ENCODE measurements around the gene PLA1A.
A peak's percentile ranks its signal among the peaks of the same experiment; 100 is the strongest.

PLA1A gene

DNA sequence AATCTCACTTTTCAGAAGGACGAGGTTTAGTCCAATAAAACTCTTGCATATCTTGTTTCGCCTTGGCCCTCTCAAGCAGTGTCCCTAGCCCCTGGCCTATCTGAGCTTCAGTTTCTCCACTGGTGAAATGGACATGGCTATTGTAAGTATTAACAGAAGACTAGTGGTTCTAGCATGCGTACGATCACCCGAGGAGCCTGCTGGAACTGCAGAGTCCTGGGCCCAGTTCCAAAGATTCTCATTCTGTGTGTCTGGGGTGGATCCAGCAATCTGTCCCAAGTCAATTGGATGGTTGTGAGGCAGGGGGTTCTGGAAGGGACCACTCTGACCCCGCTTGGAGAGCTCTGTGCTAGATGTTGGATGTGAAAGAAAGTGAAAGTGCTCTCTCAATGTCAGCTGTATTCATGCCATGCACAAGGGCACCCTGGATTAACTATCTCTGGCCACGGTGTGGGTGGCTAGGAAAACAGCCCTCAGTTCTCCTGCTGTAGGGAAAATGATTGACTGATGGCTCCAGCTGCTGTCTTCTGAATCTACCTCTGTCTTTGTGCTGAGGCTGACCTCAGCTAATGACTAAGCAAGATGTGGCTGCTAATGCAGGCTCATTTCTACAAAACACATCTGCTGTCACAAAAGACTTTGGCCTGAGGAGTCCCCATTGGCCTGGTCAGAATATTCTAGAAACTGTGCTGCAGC is 1.9 kb upstream of the PLA1A start:
- no peak overlapping the region for H3K4me3 ChIP-seq
- H3K4me1 ChIP-seq: peaks cover 0 to 35% (median 0%) of the 10 kb centered on the region in 10 experiments; a peak in 6 of 20 replicates
- no peak overlapping the region for H3K9ac ChIP-seq
- TF ChIP-seq Cebpa-rat (IDR thresholded peaks at IDR 0.05): no peak
- H3K9me3 ChIP-seq (replicated peaks in 1 of 11): peaks cover 3 to 12% (median 10%) of the 10 kb centered on the region in 11 experiments; a peak in 19 of 22 replicates
- H3K27ac ChIP-seq: no peak overlapping the region
- H4K20me1 ChIP-seq: no peaks in the 10 kb centered on the region
- no peaks in the 10 kb centered on the region for H3K27me3 ChIP-seq
- no peaks in the 10 kb centered on the region for H3K36me3 ChIP-seq
- peak overlapping the region in 5 of 11 experiments; percentile 3 to 71 (median 48); a peak in 6 of 22 replicates for H3K4me2 ChIP-seq

DNA sequence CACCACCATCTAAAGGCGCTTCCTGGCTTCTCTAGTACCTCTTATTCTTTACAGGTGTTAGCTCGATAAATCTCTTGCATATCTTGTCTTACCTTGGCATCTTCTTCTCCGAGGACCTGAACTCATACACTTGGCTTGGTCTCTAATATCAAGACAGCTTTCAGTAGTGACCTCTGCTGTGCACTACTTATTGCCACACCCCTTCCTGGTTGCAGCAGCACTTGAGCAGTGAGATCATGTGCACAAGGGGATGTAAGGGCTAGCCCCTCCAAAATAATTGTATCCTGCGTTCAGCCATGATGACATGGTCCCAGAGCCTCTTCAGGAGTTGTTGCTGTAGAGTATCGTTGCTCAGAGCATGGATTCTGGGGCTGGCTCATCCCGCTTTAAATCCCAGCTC is 1.3 kb upstream of the PLA1A start:
- H3K4me1 ChIP-seq: peaks cover 0 to 41% (median 0%) of the 10 kb centered on the region in 10 experiments; a peak in 6 of 20 replicates
- TF ChIP-seq Cebpa-rat (IDR thresholded peaks at IDR 0.05): no peak

GRCh38 chr3:119598410-119599098 is 869 bp downstream of the PLA1A start:
- H4K20me1 ChIP-seq: no peaks in the 10 kb centered on the region
- no peak for TF ChIP-seq Cebpa-rat (IDR thresholded peaks at IDR 0.05)
- no peaks in the 10 kb centered on the region for H3K9me3 ChIP-seq (replicated peaks in 1 of 11)
- peaks cover 0 to 53% (median 0%) of the 10 kb centered on the region in 10 experiments; a peak in 6 of 20 replicates for H3K4me1 ChIP-seq
- no peak overlapping the region for H3K9ac ChIP-seq
- H3K27me3 ChIP-seq: no peaks in the 10 kb centered on the region
- no peaks in the 10 kb centered on the region for H3K36me3 ChIP-seq
- H3K27ac ChIP-seq: no peak overlapping the region
- H3K4me3 ChIP-seq: no peak overlapping the region
- H3K4me2 ChIP-seq: no peak overlapping the region

More for the DNA sequence above, 1.3 kb upstream of the PLA1A start:
- no peaks in the 10 kb centered on the region for H4K20me1 ChIP-seq
- no peak overlapping the region for H3K9ac ChIP-seq
- no peak overlapping the region for H3K4me3 ChIP-seq
- H3K36me3 ChIP-seq: no peaks in the 10 kb centered on the region
- no peak overlapping the region for H3K27ac ChIP-seq
- peaks cover 0 to 6% (median 3%) of the 10 kb centered on the region in 11 experiments; a peak in 8 of 22 replicates for H3K9me3 ChIP-seq (replicated peaks in 1 of 11)
- no peaks in the 10 kb centered on the region for H3K27me3 ChIP-seq
- H3K4me2 ChIP-seq: peak overlapping the region in 4 of 11 experiments; percentile 6 to 71 (median 54); a peak in 6 of 22 replicates

- Histone ChIP-seq H4K20me1 (no peaks in the 10 kb centered on the region), H3K4me1 (peaks cover 0 to 55% (median 0%) of the 10 kb centered on the region in 10 experiments; a peak in 6 of 20 replicates), H3K27ac (no peak overlapping the region), H3K36me3 (no peaks in the 10 kb centered on the region), H3K27me3 (no peaks in the 10 kb centered on the region), H3K4me3 (no peak overlapping the region), H3K9ac (no peak overlapping the region), H3K4me2 (no peak overlapping the region), H3K9me3 (replicated peaks in 1 of 11) (no peaks in the 10 kb centered on the region)
- no peak for TF ChIP-seq Cebpa-rat (IDR thresholded peaks at IDR 0.05)
These were observed 2.0 kb downstream of the PLA1A start for GRCh38 chr3:119599558-119600174.

GRCh38 chr3:119600732-119601131 is 3.0 kb downstream of the PLA1A start:
- TF ChIP-seq Cebpa-rat (IDR thresholded peaks at IDR 0.05): no peak
- H3K4me2 ChIP-seq: peak overlapping the region in 3 of 11 experiments; percentile 10 to 39 (median 25); a peak in 5 of 22 replicates
- no peaks in the 10 kb centered on the region for H3K27me3 ChIP-seq
- H3K36me3 ChIP-seq: no peaks in the 10 kb centered on the region
- no peak overlapping the region for H3K27ac ChIP-seq
- H4K20me1 ChIP-seq: no peaks in the 10 kb centered on the region
- no peak overlapping the region for H3K4me3 ChIP-seq
- peaks cover 0 to 61% (median 0%) of the 10 kb centered on the region in 10 experiments; a peak in 6 of 20 replicates for H3K4me1 ChIP-seq
- H3K9ac ChIP-seq: no peak overlapping the region
- no peaks in the 10 kb centered on the region for H3K9me3 ChIP-seq (replicated peaks in 1 of 11)

DNA sequence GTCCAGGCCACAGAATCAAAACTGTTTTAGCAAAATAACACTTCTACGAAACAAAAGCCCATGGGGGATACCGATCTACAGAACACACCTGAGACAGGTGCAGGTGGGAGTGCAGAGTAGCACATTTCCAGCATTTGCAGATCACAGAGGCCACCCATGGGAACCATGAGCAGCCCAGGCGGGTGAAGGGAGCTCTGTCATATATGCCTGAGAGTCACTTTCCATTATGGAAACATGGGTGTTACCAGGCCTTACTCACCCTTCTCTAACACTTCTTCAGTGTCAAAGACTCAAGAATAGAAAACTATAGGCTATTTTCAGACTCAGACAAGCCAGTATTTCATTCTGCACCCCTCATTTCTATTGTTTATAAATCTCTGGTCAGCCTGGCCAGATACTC is 3.5 kb downstream of the PLA1A start:
- Histone ChIP-seq H3K27me3 (no peaks in the 10 kb centered on the region), H3K4me3 (no peak overlapping the region), H3K9me3 (replicated peaks in 1 of 11) (no peaks in the 10 kb centered on the region), H3K4me1 (peaks cover 0 to 57% (median 0%) of the 10 kb centered on the region in 10 experiments; a peak in 6 of 20 replicates), H3K9ac (no peak overlapping the region), H3K27ac (no peak overlapping the region), H4K20me1 (no peaks in the 10 kb centered on the region), H3K4me2 (peak overlapping the region in 3 of 11 experiments; percentile 10 to 39 (median 25); a peak in 5 of 22 replicates), H3K36me3 (no peaks in the 10 kb centered on the region)
- no peak for TF ChIP-seq Cebpa-rat (IDR thresholded peaks at IDR 0.05)

DNA sequence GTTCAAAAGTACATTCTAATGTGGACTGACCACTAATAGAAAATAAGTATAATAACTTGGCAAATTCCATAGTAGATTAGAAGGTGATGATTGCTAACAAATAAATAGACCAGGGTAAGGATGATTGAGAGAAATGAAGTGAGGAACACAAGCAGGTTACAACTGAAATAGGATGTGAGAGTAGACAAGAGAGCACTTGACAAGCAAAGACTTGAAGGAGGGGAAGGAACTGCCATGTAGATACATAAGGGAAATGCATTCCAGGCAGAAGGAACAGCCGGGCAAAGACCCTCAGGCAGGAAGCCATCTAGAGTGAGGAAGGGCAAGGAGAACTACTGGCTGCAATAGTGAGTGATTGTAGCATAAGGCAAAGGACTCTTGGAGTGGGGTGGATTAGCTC is 5.0 kb downstream of the PLA1A start:
- peak overlapping the region in 2 of 11 experiments; percentile 55 to 69; a peak in 4 of 22 replicates for H3K4me2 ChIP-seq
- no peaks in the 10 kb centered on the region for H3K36me3 ChIP-seq
- TF ChIP-seq Cebpa-rat (IDR thresholded peaks at IDR 0.05): no peak
- no peaks in the 10 kb centered on the region for H3K9me3 ChIP-seq (replicated peaks in 1 of 11)
- no peak overlapping the region for H3K4me3 ChIP-seq
- H3K4me1 ChIP-seq: peaks cover 0 to 42% (median 0%) of the 10 kb centered on the region in 10 experiments; a peak in 6 of 20 replicates
- no peaks in the 10 kb centered on the region for H3K27me3 ChIP-seq
- H3K9ac ChIP-seq: no peak overlapping the region
- no peak overlapping the region for H3K27ac ChIP-seq
- no peaks in the 10 kb centered on the region for H4K20me1 ChIP-seq

- Histone ChIP-seq H3K27ac (no peak overlapping the region), H3K4me1 (peaks cover 0 to 38% (median 0%) of the 10 kb centered on the region in 10 experiments; a peak in 6 of 20 replicates), H3K4me3 (no peak overlapping the region), H3K36me3 (no peaks in the 10 kb centered on the region), H3K9ac (no peak overlapping the region), H3K27me3 (no peaks in the 10 kb centered on the region), H3K4me2 (peak overlapping the region in 2 of 11 experiments; percentile 1 to 36; a peak in 1 of 22 replicates), H4K20me1 (no peaks in the 10 kb centered on the region), H3K9me3 (replicated peaks in 1 of 11) (no peaks in the 10 kb centered on the region)
- no peak for TF ChIP-seq Cebpa-rat (IDR thresholded peaks at IDR 0.05)
These were observed 7.2 kb downstream of the PLA1A start for GRCh38 chr3:119604878-119605277.
